ENCODE measurements around the gene NBPF3.

GRCh38 chr1:21506804-21507203, 66.9 kb downstream of the NBPF3 start:
- TF ChIP-seq EP300 (IDR thresholded peaks at IDR 0.05; ENCODE audit: low read depth) (no peak), CTCF (IDR thresholded peaks at IDR 0.05) (no peak), POLR2A (IDR thresholded peaks at IDR 0.05) (no peak)
